ENCODE results near the gene PRPH2. TPM values are rescaled to one million over a fixed set of nuclear protein-coding genes. Genes with fewer than 3 reads are reported as not detected.
"Not testable (repeated sequence)": the region's sequence is repeated elsewhere in the genome, so short reads cannot be mapped to it uniquely, and the experiment has no call there.

The PRPH2 gene
- total RNA-seq, 2 experiments from 2014 or later = 0.08 to 0.11 TPM

- H3K27ac ChIP-seq (ENCODE audit: low read depth in 1 of 2, low read length in 2 of 2) = no peak overlapping the region
- Mint-ChIP-seq H3K36me3 (ENCODE audit: low read depth) (peaks cover 26% of the 10 kb centered on the region), H3K4me1 (ENCODE audit: low read depth) (peaks cover 16% of the 10 kb centered on the region), H3K9me3 (peaks cover 11% of the 10 kb centered on the region), H3K27me3 (no peaks in the 10 kb centered on the region), H3K4me3 (peak overlapping the region; percentile 77), H3K27ac (peak overlapping the region; percentile 43)
- H3K36me3 ChIP-seq (ENCODE audit: insufficient read depth, low read length) = no peaks in the 10 kb centered on the region
- no peak overlapping the region for H3K4me3 ChIP-seq (ENCODE audit: low read length)
- no peak for TF ChIP-seq CTCF (IDR thresholded peaks at IDR 0.05)
- H3K27me3 ChIP-seq (ENCODE audit: control insufficient read depth in 1 of 2, insufficient read depth in 2 of 2, low read length in 2 of 2) = no peaks in the 10 kb centered on the region
- ATAC-seq (ENCODE audit: poor library complexity) (no peak), DNase-seq (no peak)
- POLR2A ChIA-PET = interaction anchor here (0.9 to 13.7 kb wide), 4 partner anchors 16 to 137 kb away, joined by 4 to 1427 read pairs (median 8); partner anchors contain the start of genes BICRAL and RPL7L1
- intact Hi-C loops (cut with DNase I, micrococcal nuclease) = loop anchor here in 1 of 2 experiments (10.0 kb wide), 1 partner anchor 82 kb away; no protein-coding TSS in a partner anchor
- CTCF ChIA-PET = interaction anchor here (1.2 to 1.5 kb wide), 2 partner anchors 16 to 29 kb away, joined by 3 read pairs; no protein-coding TSS in a partner anchor
- H3K9me3 ChIP-seq (ENCODE audit: control insufficient read depth in 1 of 2, insufficient read depth in 1 of 2, low read length in 2 of 2) = peaks cover 5 to 34% of the 10 kb centered on the region in 2 experiments
- peaks cover 26% of the 10 kb centered on the region for H3K4me1 ChIP-seq (ENCODE audit: insufficient read depth, low read length)
These were observed 19.9 kb upstream of the PRPH2 start for GRCh38 chr6:42742116-42742894.

GRCh38 chr6:42740725-42741124, 18.3 kb upstream of the PRPH2 start:
- ATAC-seq (ENCODE audit: poor library complexity) = no peak
- Histone ChIP-seq H3K9me3 (ENCODE audit: control insufficient read depth in 1 of 2, insufficient read depth in 1 of 2, low read length in 2 of 2) (peaks cover 5 to 34% of the 10 kb centered on the region in 2 experiments), H3K4me1 (ENCODE audit: insufficient read depth, low read length) (peaks cover 22% of the 10 kb centered on the region), H3K27me3 (ENCODE audit: control insufficient read depth in 1 of 2, insufficient read depth in 2 of 2, low read length in 2 of 2) (no peaks in the 10 kb centered on the region), H3K4me3 (ENCODE audit: low read length) (no peak overlapping the region), H3K36me3 (ENCODE audit: insufficient read depth, low read length) (no peaks in the 10 kb centered on the region), H3K27ac (ENCODE audit: low read depth in 1 of 2, low read length in 2 of 2) (no peak overlapping the region)
- ChIA-PET CTCF (interaction anchor here (0.7 kb wide), 1 partner anchor 65 kb away, joined by 4 read pairs; no protein-coding TSS in a partner anchor), POLR2A (interaction anchor here (0.7 to 13.7 kb wide), 2 partner anchors 15 to 36 kb away, joined by 3 to 1427 read pairs; partner anchors contain the start of gene BICRAL)
- peaks cover 14% of the 10 kb centered on the region for H3K36me3 Mint-ChIP-seq (ENCODE audit: low read depth)
- H3K4me1 Mint-ChIP-seq (ENCODE audit: low read depth) = peaks cover 9% of the 10 kb centered on the region
- DNase-seq = no peak
- H3K27me3 Mint-ChIP-seq = no peaks in the 10 kb centered on the region
- H3K9me3 Mint-ChIP-seq = peaks cover 9% of the 10 kb centered on the region
- intact Hi-C loops (cut with DNase I, micrococcal nuclease) = loop anchor here in 1 of 2 experiments (10.0 kb wide), 1 partner anchor 84 kb away; no protein-coding TSS in a partner anchor
- no peak overlapping the region for H3K27ac Mint-ChIP-seq
- no peak for TF ChIP-seq CTCF (IDR thresholded peaks at IDR 0.05)
- H3K4me3 Mint-ChIP-seq = peak overlapping the region; percentile 30

GRCh38 chr6:42735976-42736375, 13.6 kb upstream of the PRPH2 start:
- no peaks in the 10 kb centered on the region for H3K27me3 ChIP-seq (ENCODE audit: control insufficient read depth in 1 of 2, insufficient read depth in 2 of 2, low read length in 2 of 2)
- H3K36me3 ChIP-seq (ENCODE audit: insufficient read depth, low read length) = no peaks in the 10 kb centered on the region
- intact Hi-C loops (cut with DNase I, micrococcal nuclease) = no loop called here
- CTCF ChIA-PET = no interaction called here
- Mint-ChIP-seq H3K27ac (no peak overlapping the region), H3K36me3 (ENCODE audit: low read depth) (no peaks in the 10 kb centered on the region), H3K4me1 (ENCODE audit: low read depth) (no peaks in the 10 kb centered on the region), H3K9me3 (peaks cover 2% of the 10 kb centered on the region), H3K27me3 (no peaks in the 10 kb centered on the region), H3K4me3 (no peak overlapping the region)
- POLR2A ChIA-PET = interaction anchor here (0.9 kb wide), 1 partner anchor 9 kb away, joined by 3 read pairs; the partner anchor contains the start of gene TBCC
- no peak overlapping the region for H3K27ac ChIP-seq (ENCODE audit: low read depth in 1 of 2, low read length in 2 of 2)
- no peak overlapping the region for H3K4me3 ChIP-seq (ENCODE audit: low read length)
- ATAC-seq (ENCODE audit: poor library complexity) (no peak), DNase-seq (no peak)
- no peaks in the 10 kb centered on the region for H3K9me3 ChIP-seq (ENCODE audit: control insufficient read depth in 1 of 2, insufficient read depth in 1 of 2, low read length in 2 of 2)
- no peaks in the 10 kb centered on the region for H3K4me1 ChIP-seq (ENCODE audit: insufficient read depth, low read length)
- no peak for TF ChIP-seq CTCF (IDR thresholded peaks at IDR 0.05)

- ATAC-seq (ENCODE audit: poor library complexity); H3K4me1 ChIP-seq (ENCODE audit: insufficient read depth, low read length); H3K4me1 Mint-ChIP-seq (ENCODE audit: low read depth); H3K9me3 ChIP-seq (ENCODE audit: control insufficient read depth in 1 of 2, insufficient read depth in 1 of 2, low read length in 2 of 2); H3K27me3 ChIP-seq (ENCODE audit: control insufficient read depth in 1 of 2, insufficient read depth in 2 of 2, low read length in 2 of 2); H3K36me3 ChIP-seq (ENCODE audit: insufficient read depth, low read length); H3K27ac ChIP-seq (ENCODE audit: low read depth in 1 of 2, low read length in 2 of 2); DNase-seq; H3K4me3 ChIP-seq (ENCODE audit: low read length); H3K9me3 Mint-ChIP-seq; H3K4me3 Mint-ChIP-seq; CTCF ChIA-PET; intact Hi-C loops (cut with DNase I, micrococcal nuclease); H3K27me3 Mint-ChIP-seq; H3K36me3 Mint-ChIP-seq (ENCODE audit: low read depth); H3K27ac Mint-ChIP-seq: not testable (repeated sequence)
- POLR2A ChIA-PET = interaction anchor here (0.8 kb wide), 1 partner anchor 48 kb away, joined by 3 read pairs; the partner anchor contains the start of gene BICRAL
These were observed 11.6 kb upstream of the PRPH2 start for GRCh38 chr6:42733867-42734481.

All from CD4-positive, alpha-beta T cell (primary cell).